Measurements from ENCODE around the gene LCN2.
"Not testable (repeated sequence)": the region's sequence is repeated elsewhere in the genome, so short reads cannot be mapped to it uniquely, and the experiment has no call there.

Gene LCN2

DNA sequence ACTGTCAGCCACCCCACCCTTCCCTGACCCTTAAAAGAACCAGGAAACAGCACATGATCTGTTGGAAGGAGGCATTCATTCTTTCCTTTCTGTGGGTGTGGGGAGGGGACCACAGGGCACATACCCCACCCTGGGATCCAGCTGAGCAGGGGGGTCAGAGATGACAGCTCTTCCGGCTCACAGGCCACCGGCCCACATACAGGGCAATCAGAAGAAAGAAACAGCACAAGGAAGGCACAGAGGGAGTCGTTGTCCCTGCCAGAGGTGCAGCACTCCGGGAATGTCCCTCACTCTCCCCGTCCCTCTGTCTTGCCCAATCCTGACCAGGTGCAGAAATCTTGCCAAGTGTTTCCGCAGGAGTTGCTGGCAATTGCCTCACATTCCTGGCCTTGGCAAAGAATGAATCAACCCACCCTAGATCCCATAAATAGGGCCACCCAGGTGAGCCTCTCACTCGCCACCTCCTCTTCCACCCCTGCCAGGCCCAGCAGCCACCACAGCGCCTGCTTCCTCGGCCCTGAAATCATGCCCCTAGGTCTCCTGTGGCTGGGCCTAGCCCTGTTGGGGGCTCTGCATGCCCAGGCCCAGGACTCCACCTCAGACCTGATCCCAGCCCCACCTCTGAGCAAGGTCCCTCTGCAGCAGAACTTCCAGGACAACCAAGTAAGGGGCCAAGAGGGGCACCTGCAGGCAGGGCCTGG lies at the start of gene LCN2:
Gene LCN2 (plus strand): TSS at position 453 of the 701 bp plus-strand sequence. CDS start 73 bp downstream, at position 526.
- DNase-seq = no peak

DNA sequence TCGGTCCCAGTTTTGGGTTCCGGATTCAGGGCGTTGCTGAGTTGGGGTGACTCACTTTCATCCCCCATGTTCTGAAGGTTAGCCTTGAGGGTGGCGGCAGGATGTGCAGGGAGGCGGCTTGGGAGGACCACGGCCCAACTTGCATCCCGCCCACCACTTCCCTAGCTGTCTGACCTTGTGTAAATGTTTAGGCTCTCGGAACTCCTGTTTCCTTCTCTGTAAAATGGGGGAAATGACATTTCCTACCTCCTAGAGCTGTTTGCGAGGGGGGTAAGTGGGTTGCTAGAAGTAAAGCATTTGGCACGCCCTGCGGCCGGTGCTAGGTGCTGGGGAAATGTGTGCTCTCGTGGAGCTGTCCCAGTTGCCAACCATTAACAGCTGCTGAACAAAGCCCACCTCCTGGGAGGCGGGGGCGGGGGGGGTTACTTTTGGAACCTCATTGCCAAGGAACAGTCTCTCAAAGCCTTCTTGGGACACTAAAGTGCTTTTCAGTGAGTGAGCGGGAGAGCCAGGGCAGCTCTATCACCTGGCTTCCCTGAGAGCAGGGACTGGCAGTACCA lies 49.2 kb upstream of the LCN2 start:
- DNase-seq = no peak

- DNase-seq = no peak
Observed at GRCh38 chr9:128100581-128100980, 48.7 kb upstream of the LCN2 start.

- no peak for DNase-seq
Observed at GRCh38 chr9:128101231-128101661, 48.0 kb upstream of the LCN2 start.

DNA sequence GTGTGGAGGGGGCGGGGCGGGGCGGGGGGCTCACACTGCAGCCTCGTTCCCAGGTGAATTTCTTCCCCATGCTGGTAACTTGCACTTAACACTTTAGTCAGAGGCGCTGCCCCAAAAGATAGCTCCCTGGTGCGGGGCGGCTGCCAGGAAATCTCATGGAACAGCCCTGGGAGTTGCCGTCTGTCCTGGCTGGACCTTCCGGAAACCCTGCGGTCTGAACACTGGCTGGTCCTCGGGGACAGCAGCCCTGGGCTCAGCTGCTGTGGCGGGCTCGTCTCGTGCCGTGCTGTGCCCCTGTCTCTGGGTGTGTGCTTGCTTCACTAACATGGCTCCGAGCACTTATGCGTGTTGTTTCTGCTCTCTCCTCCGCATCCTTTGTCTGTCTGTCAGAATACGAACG lies 47.6 kb upstream of the LCN2 start:
- DNase-seq = no peak

DNA sequence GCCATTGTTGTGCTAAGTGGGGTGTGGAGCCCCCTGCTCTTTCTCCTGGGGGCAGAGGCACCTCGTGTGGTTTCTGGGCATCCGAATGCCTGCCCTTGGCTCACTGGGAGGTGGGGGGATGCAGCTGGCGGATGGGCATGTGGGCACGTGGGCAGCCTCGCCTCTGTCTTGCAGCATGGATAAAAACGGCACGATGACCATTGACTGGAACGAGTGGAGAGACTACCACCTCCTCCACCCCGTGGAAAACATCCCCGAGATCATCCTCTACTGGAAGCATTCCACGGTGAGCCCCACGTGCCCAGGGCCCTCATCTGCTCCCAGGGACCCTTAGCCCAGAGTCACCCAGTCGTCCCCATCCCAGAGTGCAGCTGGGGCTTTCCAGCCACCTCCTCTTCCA lies 47.1 kb upstream of the LCN2 start:
- no peak for DNase-seq

DNA sequence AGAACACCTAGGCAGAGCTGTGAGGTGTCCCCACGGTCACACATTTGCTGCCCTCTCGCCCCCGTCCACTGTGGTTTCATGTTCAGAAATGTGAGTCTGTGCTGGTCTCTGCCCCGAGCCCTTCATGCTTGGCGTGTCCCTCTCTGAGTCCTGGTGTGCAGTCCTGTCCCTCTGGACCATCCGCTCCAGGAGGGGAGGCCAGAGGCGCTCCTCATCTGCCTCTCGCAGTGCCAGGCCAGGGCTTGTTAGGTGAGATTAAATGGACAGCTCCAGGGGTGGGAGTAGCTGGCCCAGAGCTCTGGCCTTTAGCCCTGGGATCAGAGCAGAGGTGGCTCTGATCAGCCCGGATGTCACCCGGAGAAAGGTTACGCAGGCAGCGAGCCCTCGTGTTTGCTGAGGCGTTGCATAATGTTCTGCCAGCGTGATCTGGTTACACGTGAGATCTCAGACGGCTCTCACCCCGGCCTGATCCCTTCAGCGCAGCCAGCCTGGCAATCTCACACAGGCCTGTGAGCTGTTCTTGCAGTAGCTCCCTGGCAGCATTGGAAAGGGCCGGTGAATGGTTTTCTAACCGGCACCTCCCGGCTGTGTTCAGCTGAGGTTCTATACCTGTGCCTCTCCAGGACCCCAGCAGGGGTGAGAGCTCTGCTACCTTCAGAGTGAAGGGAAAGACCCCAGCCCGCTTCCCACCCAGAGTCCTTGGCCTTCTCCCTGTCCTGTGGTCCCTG lies 46.2 kb upstream of the LCN2 start:
- DNase-seq = no peak

DNA sequence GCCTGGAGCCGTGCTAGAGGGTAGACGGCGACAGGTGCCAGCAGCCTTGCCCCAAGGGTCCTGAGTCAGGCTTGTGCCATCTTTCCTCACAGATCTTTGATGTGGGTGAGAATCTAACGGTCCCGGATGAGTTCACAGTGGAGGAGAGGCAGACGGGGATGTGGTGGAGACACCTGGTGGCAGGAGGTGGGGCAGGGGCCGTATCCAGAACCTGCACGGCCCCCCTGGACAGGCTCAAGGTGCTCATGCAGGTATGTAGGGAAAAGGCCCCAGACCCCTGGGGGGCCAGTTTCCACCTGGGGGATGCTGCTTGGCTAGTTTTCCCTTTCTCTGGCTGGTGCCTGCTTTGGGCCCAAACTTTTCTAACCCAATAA lies 45.7 kb upstream of the LCN2 start:
- no peak for DNase-seq

DNA sequence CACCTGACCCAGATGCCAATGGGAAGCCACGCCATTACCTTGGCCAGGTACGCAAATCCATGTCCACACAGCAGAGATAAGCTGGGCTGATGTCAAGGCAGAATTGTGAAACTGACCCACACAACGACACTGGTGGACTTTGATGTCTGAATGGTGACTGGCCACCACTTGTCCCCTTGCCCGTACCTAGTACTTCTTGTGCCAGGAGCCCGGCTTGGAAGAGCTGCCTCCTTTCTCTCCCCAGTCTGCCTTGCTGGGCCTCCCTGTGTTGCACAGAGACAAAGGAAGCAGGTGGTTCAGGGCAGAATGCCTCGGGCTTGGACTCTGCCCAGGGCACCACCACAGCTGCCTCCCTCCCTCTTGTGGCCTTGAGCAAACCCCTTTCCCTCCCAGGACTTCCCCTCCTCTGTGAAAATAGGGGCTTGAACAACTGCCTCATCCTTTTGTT lies 45.1 kb upstream of the LCN2 start:
- no peak for DNase-seq

DNA sequence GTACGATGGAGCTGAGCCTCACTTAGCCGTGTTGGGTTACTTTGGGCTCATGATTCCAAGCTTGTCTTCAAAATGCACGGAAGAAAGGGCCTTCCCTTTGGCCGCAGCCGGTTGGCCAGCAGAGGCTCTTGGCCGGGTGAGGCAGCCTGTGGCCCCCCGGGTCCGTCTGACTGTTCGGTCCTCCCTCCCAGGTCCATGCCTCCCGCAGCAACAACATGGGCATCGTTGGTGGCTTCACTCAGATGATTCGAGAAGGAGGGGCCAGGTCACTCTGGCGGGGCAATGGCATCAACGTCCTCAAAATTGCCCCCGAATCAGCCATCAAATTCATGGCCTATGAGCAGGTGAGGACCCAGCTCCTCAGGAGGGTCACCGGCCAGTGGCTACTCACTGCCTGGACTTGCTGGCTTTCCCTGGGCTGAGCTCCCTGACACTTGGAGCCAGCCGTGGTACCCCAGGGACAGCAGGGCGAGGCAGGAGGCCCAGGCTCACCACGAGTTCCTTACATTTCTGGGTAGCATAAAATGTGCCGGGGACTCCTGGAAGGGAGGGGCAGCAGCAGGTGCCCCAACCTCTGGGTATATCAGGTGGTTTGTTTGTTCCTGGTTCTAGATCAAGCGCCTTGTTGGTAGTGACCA lies 43.6 kb upstream of the LCN2 start:
- no peak for DNase-seq

DNA sequence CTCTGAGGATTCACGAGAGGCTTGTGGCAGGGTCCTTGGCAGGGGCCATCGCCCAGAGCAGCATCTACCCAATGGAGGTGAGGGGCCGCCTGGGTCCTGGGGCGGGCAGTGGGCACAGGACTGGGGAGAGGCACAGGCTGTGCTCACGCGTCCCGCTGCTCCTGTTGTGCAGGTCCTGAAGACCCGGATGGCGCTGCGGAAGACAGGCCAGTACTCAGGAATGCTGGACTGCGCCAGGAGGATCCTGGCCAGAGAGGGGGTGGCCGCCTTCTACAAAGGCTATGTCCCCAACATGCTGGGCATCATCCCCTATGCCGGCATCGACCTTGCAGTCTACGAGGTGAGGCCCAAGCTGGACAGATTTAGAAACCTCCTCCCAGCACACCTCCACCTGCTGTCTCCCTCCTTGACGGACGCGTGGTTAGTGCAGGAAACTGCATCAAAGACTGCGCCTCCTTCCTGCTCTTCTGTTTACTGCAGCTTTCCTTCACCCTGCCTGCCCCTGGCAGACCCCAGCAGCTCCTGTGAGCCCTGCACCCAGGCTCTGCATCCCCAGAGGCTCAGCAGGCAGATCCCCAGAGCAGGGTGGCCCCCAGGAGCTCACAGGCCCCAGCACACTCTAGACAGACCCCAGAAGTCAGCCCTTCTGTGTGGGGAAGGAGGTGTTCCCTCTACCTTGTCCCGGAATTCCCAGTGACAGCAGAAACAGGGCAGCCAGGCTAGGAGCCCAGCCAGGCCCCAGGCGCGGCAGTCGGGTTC lies 42.9 kb upstream of the LCN2 start:
- no peak for DNase-seq

- no peak for DNase-seq
Observed at GRCh38 chr9:128106940-128107467, 42.2 kb upstream of the LCN2 start.

GRCh38 chr9:128107468-128108268 lies 41.6 kb upstream of the LCN2 start:
- DNase-seq = no peak

DNA sequence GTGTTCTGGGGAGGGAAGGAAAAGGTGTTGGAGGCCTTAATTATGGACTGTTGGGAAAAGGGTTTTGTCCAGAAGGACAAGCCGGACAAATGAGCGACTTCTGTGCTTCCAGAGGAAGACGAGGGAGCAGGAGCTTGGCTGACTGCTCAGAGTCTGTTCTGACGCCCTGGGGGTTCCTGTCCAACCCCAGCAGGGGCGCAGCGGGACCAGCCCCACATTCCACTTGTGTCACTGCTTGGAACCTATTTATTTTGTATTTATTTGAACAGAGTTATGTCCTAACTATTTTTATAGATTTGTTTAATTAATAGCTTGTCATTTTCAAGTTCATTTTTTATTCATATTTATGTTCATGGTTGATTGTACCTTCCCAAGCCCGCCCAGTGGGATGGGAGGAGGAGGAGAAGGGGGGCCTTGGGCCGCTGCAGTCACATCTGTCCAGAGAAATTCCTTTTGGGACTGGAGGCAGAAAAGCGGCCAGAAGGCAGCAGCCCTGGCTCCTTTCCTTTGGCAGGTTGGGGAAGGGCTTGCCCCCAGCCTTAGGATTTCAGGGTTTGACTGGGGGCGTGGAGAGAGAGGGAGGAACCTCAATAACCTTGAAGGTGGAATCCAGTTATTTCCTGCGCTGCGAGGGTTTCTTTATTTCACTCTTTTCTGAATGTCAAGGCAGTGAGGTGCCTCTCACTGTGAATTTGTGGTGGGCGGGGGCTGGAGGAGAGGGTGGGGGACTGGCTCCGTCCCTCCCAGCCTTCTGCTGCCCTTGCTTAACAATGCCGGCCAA lies 40.8 kb upstream of the LCN2 start:
- no peak for DNase-seq

- no peak for DNase-seq
Observed at GRCh38 chr9:128109050-128109709, 40.1 kb upstream of the LCN2 start.

DNA sequence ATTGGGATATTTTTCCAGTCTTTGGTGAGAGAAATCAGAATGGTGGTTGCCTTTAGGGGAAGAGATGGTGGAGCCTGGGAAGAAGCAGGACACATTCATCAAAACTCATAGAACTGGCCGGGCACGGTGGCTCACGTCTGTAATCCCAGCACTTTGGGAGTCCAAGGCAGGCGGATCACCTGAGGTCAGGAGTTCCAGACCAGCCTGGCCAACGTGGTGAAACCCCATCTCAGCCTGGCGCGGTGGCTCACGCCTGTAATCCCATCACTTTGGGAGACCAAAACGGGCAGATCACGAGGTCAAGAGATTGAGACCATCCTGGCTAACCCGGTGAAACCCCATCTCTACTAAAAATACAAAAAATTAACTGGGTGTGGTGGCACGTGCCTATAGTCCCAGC lies 37.5 kb upstream of the LCN2 start:
- not testable (repeated sequence) for DNase-seq

- no peak for DNase-seq
Observed at GRCh38 chr9:128113526-128114325, 35.5 kb upstream of the LCN2 start.

- DNase-seq = no peak
Observed at GRCh38 chr9:128114326-128115186, 34.7 kb upstream of the LCN2 start.

Measured in activated CD8-positive, alpha-beta memory T cell treated with anti-CD3 and anti-CD28 coated beads, Interleukin-2, amount 50 U/mL, for 48 hours (primary cell).